OCI-LY1 (cell line): ENCODE measurements around the gene SPECC1L.
A peak's percentile ranks its signal among the peaks of the same experiment; 100 is the strongest.

Experiments used
- H2AFZ ChIP-seq: fragments of 200-600 bp; sonication (generic), shearing (Covaris generic); 2 replicates; pipeline ENCODE4 v1.6.0; 2014; ENCODE audit warnings: antibody characterized with exemption, mild to moderate bottlenecking, low read length
- H3F3A ChIP-seq: fragments of 200-600 bp; sonication (generic), shearing (Covaris generic); 2 replicates; pipeline ENCODE4 v1.6.0; 2014; ENCODE audit warnings: mild to moderate bottlenecking, antibody characterized with exemption, low read length, moderate library complexity; ENCODE audit not compliant: insufficient read depth
- H3K27ac ChIP-seq: fragments of 200-600 bp; sonication (generic); 2 replicates; pipeline ENCODE4 v1.5.1; 2014; ENCODE audit warnings: low read length, mixed run types, mild to moderate bottlenecking, low read depth; ENCODE audit not compliant: poor library complexity, severe bottlenecking
- H3K27me3 ChIP-seq: fragments of 200-600 bp; sonication (generic); 2 replicates; pipeline ENCODE4 v1.6.0; 2014; ENCODE audit warnings: antibody characterized with exemption, mild to moderate bottlenecking, low read length, moderate library complexity; ENCODE audit not compliant: insufficient read depth
- H3K36me3 ChIP-seq: fragments of 200-600 bp; sonication (generic); 2 replicates; pipeline ENCODE4 v1.6.1; 2014; ENCODE audit warnings: mild to moderate bottlenecking, antibody characterized with exemption, low read length, moderate library complexity, mixed read lengths; ENCODE audit not compliant: insufficient read depth
- H3K4me1 ChIP-seq: fragments of 200-600 bp; sonication (generic); 2 replicates; pipeline ENCODE4 v1.5.1; 2014; ENCODE audit warnings: mild to moderate bottlenecking, low read length, moderate library complexity; ENCODE audit not compliant: insufficient read depth, severe bottlenecking
- H3K4me2 ChIP-seq: fragments of 200-600 bp; sonication (generic), shearing (Covaris generic); 2 replicates; pipeline ENCODE4 v1.6.1; 2014; ENCODE audit warnings: low read length
- H3K4me3 ChIP-seq: fragments of 200-600 bp; sonication (generic); 2 replicates; pipeline ENCODE4 v1.5.1; 2014; ENCODE audit warnings: low read length, low read depth, mild to moderate bottlenecking, mixed read lengths; ENCODE audit not compliant: poor library complexity, severe bottlenecking
- H3K79me2 ChIP-seq: fragments of 200-600 bp; shearing (Covaris generic); 2 replicates; pipeline ENCODE4 v1.6.1; 2016; ENCODE audit warnings: mixed run types, low read length, mixed read lengths; ENCODE audit not compliant: insufficient read depth
- H3K9ac ChIP-seq: fragments of 200-600 bp; sonication (generic), shearing (Covaris generic); 2 replicates; pipeline ENCODE4 v1.6.1; 2014; ENCODE audit warnings: mild to moderate bottlenecking, low read length, mixed read lengths
- H3K9me2 ChIP-seq: fragments of 200-600 bp; sonication (generic), shearing (Covaris generic); 2 replicates; pipeline ENCODE4 v1.6.1; 2014; ENCODE audit warnings: low read depth, mild to moderate bottlenecking, low read length, mixed read lengths
- H3K9me3 ChIP-seq: fragments of 200-600 bp; shearing (Covaris generic); 2 replicates; pipeline ENCODE4 v1.6.1; 2014; ENCODE audit warnings: low read length, mixed read lengths
- H4K20me1 ChIP-seq: fragments of 200-600 bp; sonication (generic), shearing (Covaris generic); 2 replicates; pipeline ENCODE4 v1.6.0; 2016; ENCODE audit warnings: mild to moderate bottlenecking, low read length; ENCODE audit not compliant: insufficient read depth
- EZH2 ChIP-seq: fragments of 200-600 bp; sonication (generic), shearing (Covaris generic); IDR thresholded peaks from 2 replicates; pipeline ENCODE4 v1.8.0; 2017; ENCODE audit warnings: borderline replicate concordance, mixed run types, mild to moderate bottlenecking, antibody characterized with exemption, low read length, moderate library complexity, mixed read lengths
- TF ChIP-seq, protein P1 (sequence below): fragments of 200-600 bp; sonication (generic), shearing (Covaris generic); IDR thresholded peaks from 2 replicates; pipeline ENCODE4 v1.5.1; 2017; ENCODE audit warnings: mild to moderate bottlenecking, antibody characterized with exemption, low read length, moderate library complexity, mixed read lengths

Gene SPECC1L

DNA sequence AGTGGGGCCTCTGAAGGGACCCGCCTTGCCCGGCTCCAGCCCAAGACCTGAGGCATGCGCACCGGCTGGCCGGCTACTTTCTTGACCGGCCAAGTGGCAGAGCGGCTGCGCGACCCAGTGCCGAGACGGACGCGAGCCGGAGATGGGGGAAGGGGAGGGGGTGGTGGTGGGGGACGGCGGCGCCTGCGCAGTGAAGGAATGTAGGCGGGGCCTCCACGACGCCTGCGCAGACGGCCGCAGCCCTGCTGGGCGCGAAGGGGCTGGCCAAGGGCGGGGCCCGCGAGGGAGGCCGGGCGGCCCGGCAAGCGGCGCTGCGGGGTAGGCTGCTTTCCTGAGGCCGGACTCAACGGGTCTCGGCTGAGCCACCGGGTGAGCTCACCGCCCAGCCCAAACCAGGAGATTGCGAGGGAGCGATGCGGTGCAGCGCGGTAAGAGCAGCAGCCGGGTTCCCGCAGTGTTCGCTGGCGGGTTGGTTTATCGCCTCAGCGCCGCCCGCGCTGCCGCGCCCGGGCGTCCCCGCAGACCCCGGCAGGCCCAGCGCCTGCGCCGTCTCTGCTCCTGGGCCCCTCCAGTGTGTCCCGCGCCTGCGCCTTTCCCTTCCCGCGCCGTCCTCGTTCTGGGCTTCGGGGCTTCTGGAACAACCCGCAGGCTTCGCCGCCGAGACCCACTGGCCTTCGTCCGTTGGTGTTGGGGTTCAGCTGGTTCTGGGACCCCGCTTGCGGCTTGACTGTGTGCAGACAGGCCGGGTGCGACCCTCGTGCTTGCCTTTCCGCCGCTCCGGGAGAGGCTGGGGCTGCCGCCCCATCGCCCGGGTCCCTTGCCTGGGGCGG, at the start of gene SPECC1L:
SPECC1L (plus strand) TSS at position 276 of the 830 bp plus-strand sequence. CDS start 31,401 bp downstream, outside the sequence.
- Histone ChIP-seq H3K9me2 (no peaks in the 10 kb centered on the region), H3K27me3 (no peaks in the 10 kb centered on the region), H3K36me3 (no peaks in the 10 kb centered on the region), H3K27ac (peak within 1 kb of the TSS; percentile 66), H3F3A (no peaks in the 10 kb centered on the region), H2AFZ (no peak within 1 kb of the TSS), H3K4me2 (peak within 1 kb of the TSS; percentile 85), H3K79me2 (peaks cover 41% of the 10 kb centered on the region), H3K4me3 (peak within 1 kb of the TSS; percentile 95), H4K20me1 (no peaks in the 10 kb centered on the region), H3K9me3 (no peaks in the 10 kb centered on the region), H3K9ac (peak within 1 kb of the TSS; percentile 97), H3K4me1 (peaks cover 37% of the 10 kb centered on the region)
- TF ChIP-seq, protein P1, sequence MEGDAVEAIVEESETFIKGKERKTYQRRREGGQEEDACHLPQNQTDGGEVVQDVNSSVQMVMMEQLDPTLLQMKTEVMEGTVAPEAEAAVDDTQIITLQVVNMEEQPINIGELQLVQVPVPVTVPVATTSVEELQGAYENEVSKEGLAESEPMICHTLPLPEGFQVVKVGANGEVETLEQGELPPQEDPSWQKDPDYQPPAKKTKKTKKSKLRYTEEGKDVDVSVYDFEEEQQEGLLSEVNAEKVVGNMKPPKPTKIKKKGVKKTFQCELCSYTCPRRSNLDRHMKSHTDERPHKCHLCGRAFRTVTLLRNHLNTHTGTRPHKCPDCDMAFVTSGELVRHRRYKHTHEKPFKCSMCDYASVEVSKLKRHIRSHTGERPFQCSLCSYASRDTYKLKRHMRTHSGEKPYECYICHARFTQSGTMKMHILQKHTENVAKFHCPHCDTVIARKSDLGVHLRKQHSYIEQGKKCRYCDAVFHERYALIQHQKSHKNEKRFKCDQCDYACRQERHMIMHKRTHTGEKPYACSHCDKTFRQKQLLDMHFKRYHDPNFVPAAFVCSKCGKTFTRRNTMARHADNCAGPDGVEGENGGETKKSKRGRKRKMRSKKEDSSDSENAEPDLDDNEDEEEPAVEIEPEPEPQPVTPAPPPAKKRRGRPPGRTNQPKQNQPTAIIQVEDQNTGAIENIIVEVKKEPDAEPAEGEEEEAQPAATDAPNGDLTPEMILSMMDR: no peak
- TF ChIP-seq EZH2: no peak

- no peaks in the 10 kb centered on the region for H3K9me2 ChIP-seq
- no peaks in the 10 kb centered on the region for H3K36me3 ChIP-seq
- H3K79me2 ChIP-seq: no peaks in the 10 kb centered on the region
- TF ChIP-seq EZH2: no peak
- TF ChIP-seq, protein P1: no peak
- H3K4me2 ChIP-seq: no peak overlapping the region
- no peak overlapping the region for H3K27ac ChIP-seq
- H4K20me1 ChIP-seq: no peaks in the 10 kb centered on the region
- no peak overlapping the region for H2AFZ ChIP-seq
- H3K9me3 ChIP-seq: no peaks in the 10 kb centered on the region
- H3K27me3 ChIP-seq: no peaks in the 10 kb centered on the region; the same call in 1 of the 2 replicates
- no peak overlapping the region for H3K4me3 ChIP-seq
- no peaks in the 10 kb centered on the region for H3K4me1 ChIP-seq
- no peak overlapping the region for H3K9ac ChIP-seq
- no peaks in the 10 kb centered on the region for H3F3A ChIP-seq
These were observed 46.2 kb upstream of the SPECC1L start for GRCh38 chr22:24224468-24224867.

DNA sequence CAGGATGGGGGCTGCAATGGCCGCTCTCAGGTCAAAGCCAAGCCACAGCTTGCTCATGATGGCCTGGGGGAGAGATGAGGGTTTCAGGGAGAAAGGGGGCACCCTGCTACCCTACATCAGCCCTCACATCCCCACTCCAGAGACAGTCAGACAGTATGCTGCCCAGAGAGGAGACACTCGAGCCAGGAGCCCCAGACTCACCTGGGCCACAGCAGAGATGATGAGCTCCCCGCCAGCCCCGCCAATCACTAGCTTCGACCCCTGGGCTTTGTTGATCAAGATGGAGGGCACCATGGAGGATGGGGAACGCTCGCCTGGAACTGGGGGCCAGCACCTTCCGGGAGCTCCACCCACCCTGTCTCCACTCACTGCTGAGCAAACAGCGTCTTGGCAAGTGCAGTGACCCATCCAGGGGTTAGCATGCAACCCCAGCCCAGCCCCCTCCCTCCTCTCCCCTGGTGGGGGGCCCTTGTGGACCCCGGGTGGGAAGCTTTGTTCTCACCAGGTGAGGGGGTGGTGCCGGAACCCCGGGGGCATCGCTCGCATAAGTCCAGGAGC, 45.5 kb upstream of the SPECC1L start:
- Histone ChIP-seq H3K79me2 (no peaks in the 10 kb centered on the region), H3F3A (no peaks in the 10 kb centered on the region), H3K36me3 (no peaks in the 10 kb centered on the region), H2AFZ (no peak overlapping the region), H3K4me1 (no peaks in the 10 kb centered on the region), H3K27me3 (no peaks in the 10 kb centered on the region; the same call in 1 of the 2 replicates), H3K27ac (no peak overlapping the region), H3K9me2 (no peaks in the 10 kb centered on the region), H4K20me1 (no peaks in the 10 kb centered on the region), H3K4me2 (no peak overlapping the region), H3K9ac (no peak overlapping the region), H3K9me3 (no peaks in the 10 kb centered on the region), H3K4me3 (no peak overlapping the region)
- TF ChIP-seq, protein P1: no peak
- no peak for TF ChIP-seq EZH2
